H9 (cell line): Measurements from ENCODE around the gene TMEM209. TPM values are rescaled to one million over a fixed set of nuclear protein-coding genes. Genes with fewer than 3 reads are reported as not detected.

Experiments
- DNase-seq: peaks from one replicate; pipeline ENCODE4 v3.0.0-alpha.2; 2017
- H2AFZ ChIP-seq: one replicate; pipeline ENCODE4 v1.6.1; 2013; ENCODE audit warnings: mild to moderate bottlenecking, low read length, control low read depth, moderate library complexity
- H2AK5ac ChIP-seq: 2 replicates; pipeline ENCODE4 v1.6.1; 2013; ENCODE audit warnings: low read length, control low read depth, mixed read lengths; ENCODE audit not compliant: insufficient read length
- H2BK120ac ChIP-seq: one replicate; pipeline ENCODE4 v1.6.1; 2013; ENCODE audit warnings: low read depth, mild to moderate bottlenecking, low read length, control low read depth, inconsistent platforms; ENCODE audit not compliant: poor library complexity, severe bottlenecking
- H2BK12ac ChIP-seq: 2 replicates; pipeline ENCODE4 v1.6.1; 2013; ENCODE audit warnings: low read length, control low read depth, mixed read lengths, low read depth; ENCODE audit not compliant: insufficient read length
- H2BK15ac ChIP-seq: 2 replicates; pipeline ENCODE4 v1.6.1; 2013; ENCODE audit warnings: low read depth, low read length, control low read depth
- H2BK20ac ChIP-seq: one replicate; pipeline ENCODE4 v1.6.1; 2013; ENCODE audit warnings: low read depth, mild to moderate bottlenecking, low read length, control low read depth, inconsistent platforms; ENCODE audit not compliant: poor library complexity, severe bottlenecking
- H2BK5ac ChIP-seq: 2 replicates; pipeline ENCODE4 v1.6.1; 2013; ENCODE audit warnings: low read length, control low read depth, mixed read lengths; ENCODE audit not compliant: insufficient read length
- H3K14ac ChIP-seq: 2 replicates; pipeline ENCODE4 v1.6.1; 2013; ENCODE audit warnings: low read length, control low read depth; ENCODE audit not compliant: insufficient read depth
- H3K18ac ChIP-seq: 2 replicates; pipeline ENCODE4 v1.6.1; 2013; ENCODE audit warnings: low read depth, mild to moderate bottlenecking, mixed read lengths, low read length, control low read depth; ENCODE audit not compliant: insufficient read length
- H3K23ac ChIP-seq: 2 replicates; pipeline ENCODE4 v1.6.1; 2013; ENCODE audit warnings: low read length, control low read depth, mixed read lengths, low read depth; ENCODE audit not compliant: insufficient read length
- H3K23me2 ChIP-seq: 2 replicates; pipeline ENCODE4 v1.6.1; 2013; ENCODE audit warnings: low read depth, mild to moderate bottlenecking, mixed read lengths, low read length, control low read depth; ENCODE audit not compliant: insufficient read length, poor library complexity, severe bottlenecking
- H3K27ac ChIP-seq: 2 replicates; pipeline ENCODE4 v1.5.1; 2013; ENCODE audit warnings: low read length, control low read depth, mixed read lengths, low read depth; ENCODE audit not compliant: insufficient read length
- H3K27me3 ChIP-seq: 2 replicates; pipeline ENCODE4 v1.6.1; 2013; ENCODE audit warnings: low read length, control low read depth, inconsistent platforms; ENCODE audit not compliant: insufficient read depth
- H3K4ac ChIP-seq: 2 replicates; pipeline ENCODE4 v1.6.1; 2013; ENCODE audit warnings: low read depth, mild to moderate bottlenecking, control low read depth, inconsistent platforms, low read length, moderate library complexity
- H3K4me1 ChIP-seq: 2 replicates; pipeline ENCODE4 v1.6.1; 2013; ENCODE audit warnings: low read length, control low read depth, inconsistent platforms; ENCODE audit not compliant: insufficient read depth
- H3K4me2 ChIP-seq: 2 replicates; pipeline ENCODE4 v1.6.1; 2013; ENCODE audit warnings: low read length, control low read depth, mixed read lengths; ENCODE audit not compliant: insufficient read length, insufficient read depth
- H3K56ac ChIP-seq: 2 replicates; pipeline ENCODE4 v1.6.1; 2013; ENCODE audit warnings: low read depth, mild to moderate bottlenecking, mixed read lengths, low read length, control low read depth; ENCODE audit not compliant: insufficient read length
- H3K79me1 ChIP-seq: 2 replicates; pipeline ENCODE4 v1.6.1; 2013; ENCODE audit warnings: low read depth, mild to moderate bottlenecking, moderate library complexity, low read length, control low read depth, inconsistent platforms; ENCODE audit not compliant: insufficient read depth, poor library complexity, severe bottlenecking
- H3K79me2 ChIP-seq: 2 replicates; pipeline ENCODE4 v1.6.1; 2013; ENCODE audit warnings: low read length, control low read depth, inconsistent platforms; ENCODE audit not compliant: insufficient read depth
- H3K9ac ChIP-seq: 2 replicates; pipeline ENCODE4 v1.6.1; 2013; ENCODE audit warnings: low read length, control low read depth, mixed read lengths; ENCODE audit not compliant: insufficient read length; ENCODE audit errors: extremely low read depth
- H3K9me3 ChIP-seq: one replicate; pipeline ENCODE4 v1.6.1; 2013; ENCODE audit warnings: low read depth, low read length, inconsistent platforms; ENCODE audit not compliant: control insufficient read depth
- H3T11ph ChIP-seq: one replicate; pipeline ENCODE4 v1.6.1; 2013; ENCODE audit warnings: mild to moderate bottlenecking, low read length, control low read depth, inconsistent platforms
- H4K20me1 ChIP-seq: one replicate; pipeline ENCODE4 v1.6.1; 2013; ENCODE audit not compliant: control insufficient read depth, insufficient read length, insufficient read depth
- H4K5ac ChIP-seq: 2 replicates; pipeline ENCODE4 v1.6.1; 2013; ENCODE audit warnings: low read depth, mild to moderate bottlenecking, mixed read lengths, low read length, control low read depth; ENCODE audit not compliant: insufficient read length
- H4K8ac ChIP-seq: replicated peaks from 2 replicates; pipeline ENCODE4 v1.6.1; 2013; ENCODE audit warnings: low read length, control low read depth, mixed read lengths, low read depth; ENCODE audit not compliant: insufficient read length
- H4K91ac ChIP-seq: 2 replicates; pipeline ENCODE4 v1.6.1; 2013; ENCODE audit warnings: low read depth, mild to moderate bottlenecking, moderate library complexity, mixed read lengths, low read length, control low read depth; ENCODE audit not compliant: insufficient read length
- H3K27ac Mint-ChIP-seq, 3 experiments: 2 replicates in 2 of 3; 3 replicates in 1 of 3; pipeline ENCODE4 v1.8.0; 2020 to 2021; ENCODE audit warnings: mixed read lengths in 3 of 3, mild to moderate bottlenecking in 1 of 3, moderate library complexity in 1 of 3
- H3K27me3 Mint-ChIP-seq: 2 replicates; pipeline ENCODE4 v1.8.0; 2021; ENCODE audit warnings: low read depth, mild to moderate bottlenecking, moderate library complexity, mixed read lengths
- H3K36me3 Mint-ChIP-seq, 3 experiments: 2 replicates in 2 of 3; 3 replicates in 1 of 3; pipeline ENCODE4 v1.8.0; 2020 to 2021; ENCODE audit warnings: low read depth in 3 of 3, mixed read lengths in 3 of 3; ENCODE audit not compliant: insufficient read depth in 1 of 3
- H3K4me1 Mint-ChIP-seq, 2 experiments: 2 replicates each; pipeline ENCODE4 v1.8.0; 2020; ENCODE audit warnings: mixed read lengths in 2 of 2
- H3K4me3 Mint-ChIP-seq, 2 experiments: 2 replicates in 1 of 2; 3 replicates in 1 of 2; pipeline ENCODE4 v1.8.0; 2020 to 2021; ENCODE audit warnings: mild to moderate bottlenecking in 2 of 2, mixed read lengths in 2 of 2, moderate library complexity in 1 of 2
- H3K9me3 Mint-ChIP-seq, 2 experiments: 2 replicates in 1 of 2; 3 replicates in 1 of 2; pipeline ENCODE4 v1.8.0; 2020; ENCODE audit warnings: mild to moderate bottlenecking in 2 of 2, mixed read lengths in 2 of 2, moderate library complexity in 1 of 2
- CTCF ChIP-seq: fragments of 200-600 bp; sonication (generic); conservative IDR thresholded peaks from 3 replicates; pipeline ENCODE4 v1.8.0; 2021; ENCODE audit warnings: antibody characterized with exemption, mild to moderate bottlenecking
- WGBS: extraction: QIAGEN DNeasy Blood & Tissue Kit; methylation state at CpG from one replicate; pipeline ENCODE4 v1.1.7; 2013; ENCODE audit warnings: missing lambda C conversion rate, low lambda C conversion rate, mixed read lengths; ENCODE audit not compliant: insufficient read length; ENCODE audit errors: extremely low coverage; 5-methylcytosine and 5-hydroxymethylcytosine counted together
- total RNA-seq: library from RNA; stranded (reverse); gene quantifications from 2 replicates; pipeline ENCODE4 v1.2.1, GENCODE V29; 2021

Gene TMEM209
- total RNA-seq, 1 experiment from 2014 or later: 30.8 TPM

DNA sequence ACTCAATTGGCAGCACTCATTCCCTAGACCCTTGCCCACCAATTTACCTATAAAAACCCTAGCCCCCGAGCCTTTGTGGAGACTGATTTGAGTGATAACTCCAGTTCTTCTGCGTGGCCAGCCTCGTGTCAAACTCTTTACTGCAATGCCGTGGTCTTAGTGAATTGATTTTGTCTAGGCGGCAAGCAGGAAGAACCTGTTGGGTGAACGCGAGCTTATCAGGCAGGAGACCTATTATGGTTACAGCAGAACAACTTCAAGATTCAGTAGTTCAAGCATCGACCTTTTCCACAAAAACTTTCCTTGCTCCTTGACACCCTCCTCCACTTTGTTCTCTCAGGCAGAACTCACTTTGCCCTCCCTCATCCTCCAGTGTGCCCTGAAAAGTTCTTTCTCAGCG lies 14.7 kb upstream of the TMEM209 start:
- DNase-seq: no peak
- no peaks in the 10 kb centered on the region for H4K20me1 ChIP-seq
- no peak overlapping the region for H3K23ac ChIP-seq
- no peak overlapping the region for H2BK12ac ChIP-seq
- no peaks in the 10 kb centered on the region for H3K23me2 ChIP-seq
- Mint-ChIP-seq H3K36me3 (peaks cover 0 to 7% (median 0%) of the 10 kb centered on the region in 3 experiments; a peak in 2 of 7 replicates), H3K27me3 (peaks cover 5% of the 10 kb centered on the region; the same call in 1 of the 2 replicates), H3K4me3 (no peak overlapping the region), H3K9me3 (peaks cover 0 to 5% of the 10 kb centered on the region in 2 experiments; a peak in 3 of 5 replicates), H3K4me1 (peaks cover 3 to 4% of the 10 kb centered on the region in 2 experiments; a peak in 2 of 4 replicates), H3K27ac (no peak overlapping the region; a peak in 1 of 7 replicates)
- no peak overlapping the region for H2AK5ac ChIP-seq
- no CpG with 5 or more reads among the region's 9 CpGs for WGBS
- no peak overlapping the region for H3K14ac ChIP-seq
- no peak overlapping the region for H3K56ac ChIP-seq
- H3K18ac ChIP-seq: no peak overlapping the region
- no peak overlapping the region for H4K8ac ChIP-seq
- H2BK15ac ChIP-seq: no peak overlapping the region
- no peak for TF ChIP-seq CTCF
- H3K9ac ChIP-seq: no peak overlapping the region
- no peak overlapping the region for H3K4ac ChIP-seq
- H3K4me2 ChIP-seq: no peak overlapping the region
- no peak overlapping the region for H3T11ph ChIP-seq
- H3K27ac ChIP-seq: no peak overlapping the region
- no peak overlapping the region for H2BK20ac ChIP-seq
- no peak overlapping the region for H4K91ac ChIP-seq
- no peaks in the 10 kb centered on the region for H3K79me1 ChIP-seq
- H2AFZ ChIP-seq: no peak overlapping the region
- H2BK5ac ChIP-seq: no peak overlapping the region
- no peaks in the 10 kb centered on the region for H3K9me3 ChIP-seq
- no peaks in the 10 kb centered on the region for H3K79me2 ChIP-seq
- H2BK120ac ChIP-seq: no peak overlapping the region
- no peaks in the 10 kb centered on the region for H3K27me3 ChIP-seq
- H3K4me1 ChIP-seq: no peaks in the 10 kb centered on the region
- no peak overlapping the region for H4K5ac ChIP-seq
